DOHH2 (cell line): ENCODE measurements around the gene STK17A.

Source experiments
- H3F3A ChIP-seq: fragments of 200-600 bp; sonication (generic), shearing (Covaris generic); 2 replicates; pipeline ENCODE4 v1.6.0; 2016; ENCODE audit warnings: antibody characterized with exemption, mild to moderate bottlenecking; ENCODE audit not compliant: control insufficient read depth, insufficient read depth
- H3K27ac ChIP-seq: fragments of 200-600 bp; sonication (generic); 2 replicates; pipeline ENCODE4 v1.5.1; 2014; ENCODE audit warnings: low read depth, mild to moderate bottlenecking, low read length, moderate library complexity
- H3K27me3 ChIP-seq: fragments of 200-600 bp; sonication (generic); 2 replicates; pipeline ENCODE4 v1.6.1; 2014; ENCODE audit warnings: mild to moderate bottlenecking, low read length, mixed read lengths; ENCODE audit not compliant: control insufficient read depth
- H3K36me3 ChIP-seq: fragments of 200-600 bp; sonication (generic); 2 replicates; pipeline ENCODE4 v1.6.1; 2014; ENCODE audit warnings: mild to moderate bottlenecking, low read length, moderate library complexity, mixed read lengths; ENCODE audit not compliant: control insufficient read depth
- H3K4me1 ChIP-seq: fragments of 200-600 bp; sonication (generic); 2 replicates; pipeline ENCODE4 v1.6.1; 2014; ENCODE audit warnings: mild to moderate bottlenecking, low read length, mixed read lengths; ENCODE audit not compliant: control insufficient read depth
- H3K4me2 ChIP-seq: fragments of 200-600 bp; sonication (generic); 2 replicates; pipeline ENCODE4 v1.6.0; 2014; ENCODE audit warnings: mild to moderate bottlenecking, low read length, moderate library complexity
- H3K4me3 ChIP-seq: fragments of 200-600 bp; sonication (generic); 2 replicates; pipeline ENCODE4 v1.5.1; 2014; ENCODE audit warnings: mild to moderate bottlenecking, low read length, mixed read lengths
- H3K79me2 ChIP-seq: fragments of 200-600 bp; sonication (generic); 2 replicates; pipeline ENCODE4 v1.6.1; 2014; ENCODE audit warnings: mild to moderate bottlenecking, low read length, mixed read lengths; ENCODE audit not compliant: control insufficient read depth
- H3K9me2 ChIP-seq: fragments of 200-600 bp; sonication (generic); replicated peaks from 2 replicates; pipeline ENCODE4 v1.6.1; 2014; ENCODE audit warnings: mild to moderate bottlenecking, low read length, mixed read lengths; ENCODE audit not compliant: control insufficient read depth
- H3K9me3 ChIP-seq: fragments of 200-600 bp; sonication (generic); 2 replicates; pipeline ENCODE4 v1.6.1; 2014; ENCODE audit warnings: antibody characterized with exemption, low read length, mixed read lengths; ENCODE audit not compliant: control insufficient read depth, insufficient read depth
- H4K20me1 ChIP-seq: fragments of 200-600 bp; sonication (generic); 2 replicates; pipeline ENCODE4 v1.6.0; 2014; ENCODE audit warnings: low read depth, mild to moderate bottlenecking, antibody characterized with exemption, low read length, moderate library complexity; ENCODE audit not compliant: control insufficient read depth, insufficient read depth
- EZH2phosphoT487 ChIP-seq: fragments of 200-600 bp; sonication (generic); IDR thresholded peaks from 2 replicates; pipeline ENCODE4 v1.6.1; 2017; ENCODE audit warnings: borderline replicate concordance, mild to moderate bottlenecking, antibody characterized with exemption, low read length, moderate library complexity, mixed read lengths
- TF ChIP-seq, protein P1 (sequence below): fragments of 200-600 bp; sonication (generic); IDR thresholded peaks from one replicate; pipeline ENCODE4 v1.5.1; 2014; ENCODE audit warnings: antibody characterized with exemption, mild to moderate bottlenecking, low read depth, low read length; ENCODE audit not compliant: poor library complexity, severe bottlenecking

The STK17A gene

DNA sequence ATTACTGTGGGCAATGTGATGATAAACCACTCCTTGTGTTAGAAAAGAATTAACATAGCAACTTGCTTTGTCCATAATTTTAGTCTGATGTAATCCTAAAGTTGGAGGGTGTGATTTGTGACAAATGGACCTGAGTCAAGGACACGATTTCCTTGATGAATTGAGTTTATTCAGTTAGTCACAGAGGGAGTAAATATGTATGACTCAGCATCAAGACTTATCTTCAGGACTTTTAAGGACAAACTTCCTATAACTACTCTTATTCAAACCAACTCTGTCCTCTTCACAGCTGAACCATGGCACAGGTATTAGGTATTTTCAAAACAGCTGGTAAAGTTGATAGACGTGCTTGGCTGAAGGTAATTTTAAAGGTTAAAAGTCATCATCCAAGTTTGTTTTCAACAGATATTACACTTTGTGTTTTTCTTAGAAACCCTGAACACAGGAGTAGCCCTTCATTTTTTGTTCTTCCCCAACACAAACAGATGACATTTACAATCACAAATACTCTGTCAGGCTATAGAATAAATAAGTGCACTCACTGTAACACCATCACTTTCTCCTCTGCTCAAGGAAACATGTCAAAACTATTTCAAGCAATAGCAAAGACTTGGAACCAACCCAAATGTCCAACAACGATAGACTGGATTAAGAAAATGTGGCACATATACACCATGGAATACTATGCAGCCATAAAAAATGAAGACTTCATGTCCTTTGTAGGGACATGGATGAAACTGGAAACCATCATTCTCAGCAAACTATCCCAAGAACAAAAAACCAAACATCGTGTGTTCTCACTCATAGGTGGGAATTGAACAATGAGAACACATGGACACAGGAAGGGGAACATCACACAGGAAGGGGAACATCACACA is 91.9 kb downstream of the STK17A start:
- peak overlapping the region; percentile 0; the same call in 1 of the 2 replicates for H3K4me2 ChIP-seq

More for the DNA sequence above, 91.9 kb downstream of the STK17A start:
- H3K4me1 ChIP-seq, result peaks cover 89% of the 10 kb centered on the region
- peaks cover 52% of the 10 kb centered on the region for H3K9me3 ChIP-seq
- H4K20me1 ChIP-seq, result no peaks in the 10 kb centered on the region
- TF ChIP-seq, protein P1, sequence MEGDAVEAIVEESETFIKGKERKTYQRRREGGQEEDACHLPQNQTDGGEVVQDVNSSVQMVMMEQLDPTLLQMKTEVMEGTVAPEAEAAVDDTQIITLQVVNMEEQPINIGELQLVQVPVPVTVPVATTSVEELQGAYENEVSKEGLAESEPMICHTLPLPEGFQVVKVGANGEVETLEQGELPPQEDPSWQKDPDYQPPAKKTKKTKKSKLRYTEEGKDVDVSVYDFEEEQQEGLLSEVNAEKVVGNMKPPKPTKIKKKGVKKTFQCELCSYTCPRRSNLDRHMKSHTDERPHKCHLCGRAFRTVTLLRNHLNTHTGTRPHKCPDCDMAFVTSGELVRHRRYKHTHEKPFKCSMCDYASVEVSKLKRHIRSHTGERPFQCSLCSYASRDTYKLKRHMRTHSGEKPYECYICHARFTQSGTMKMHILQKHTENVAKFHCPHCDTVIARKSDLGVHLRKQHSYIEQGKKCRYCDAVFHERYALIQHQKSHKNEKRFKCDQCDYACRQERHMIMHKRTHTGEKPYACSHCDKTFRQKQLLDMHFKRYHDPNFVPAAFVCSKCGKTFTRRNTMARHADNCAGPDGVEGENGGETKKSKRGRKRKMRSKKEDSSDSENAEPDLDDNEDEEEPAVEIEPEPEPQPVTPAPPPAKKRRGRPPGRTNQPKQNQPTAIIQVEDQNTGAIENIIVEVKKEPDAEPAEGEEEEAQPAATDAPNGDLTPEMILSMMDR, result no peak
- TF ChIP-seq EZH2phosphoT487, result no peak
- H3K27ac ChIP-seq, result peak overlapping the region; percentile 73
- H3F3A ChIP-seq, result peaks cover 12% of the 10 kb centered on the region
- H3K27me3 ChIP-seq, result no peaks in the 10 kb centered on the region
- peaks cover 59% of the 10 kb centered on the region for H3K36me3 ChIP-seq
- no peaks in the 10 kb centered on the region for H3K9me2 ChIP-seq
- H3K79me2 ChIP-seq, result peaks cover 97% of the 10 kb centered on the region
- H3K4me3 ChIP-seq, result peak overlapping the region; percentile 1; the same call in 1 of the 2 replicates
